Calu3 (cell line): ENCODE measurements around the gene IL1F10. TPM values are rescaled to one million over a fixed set of nuclear protein-coding genes. Genes with fewer than 3 reads are reported as not detected.

Experiments
- BruUV-seq: library from RNA; stranded (reverse); fragments of 400-500 nt; replicated peaks from 2 replicates; lab custom pipeline; 2021; lab: Mats Ljungman, UMichigan
- CTCF ChIA-PET: fragments of 300-600 bp; sonication (Branson Sonifier 250); formaldehyde crosslinking; loops from one replicate; lab custom pipeline; 2022; ENCODE audit warnings: antibody characterized with exemption; lab: Charles Lee
- DNase-seq: peaks from one replicate; pipeline ENCODE4 v3.0.0; 2022
- H3K27ac Mint-ChIP-seq: one replicate; pipeline ENCODE4 v1.8.0; 2022; ENCODE audit warnings: mixed read lengths; ENCODE audit not compliant: unreplicated experiment
- H3K27me3 Mint-ChIP-seq: one replicate; pipeline ENCODE4 v1.8.0; 2022; ENCODE audit warnings: mixed read lengths; ENCODE audit not compliant: unreplicated experiment
- H3K36me3 Mint-ChIP-seq: one replicate; pipeline ENCODE4 v1.8.0; 2022; ENCODE audit warnings: mild to moderate bottlenecking, moderate library complexity, mixed read lengths; ENCODE audit not compliant: insufficient read depth, unreplicated experiment
- H3K4me1 Mint-ChIP-seq: one replicate; pipeline ENCODE4 v1.8.0; 2022; ENCODE audit warnings: mild to moderate bottlenecking, low read depth, mixed read lengths; ENCODE audit not compliant: unreplicated experiment
- H3K4me3 Mint-ChIP-seq: one replicate; pipeline ENCODE4 v1.8.0; 2022; ENCODE audit warnings: mild to moderate bottlenecking, low read depth, moderate library complexity, mixed read lengths; ENCODE audit not compliant: unreplicated experiment
- H3K9me3 Mint-ChIP-seq: one replicate; pipeline ENCODE4 v1.8.0; 2022; ENCODE audit warnings: low read depth, mixed read lengths; ENCODE audit not compliant: unreplicated experiment
- intact Hi-C: fragments of 100-400 bp; cut with micrococcal nuclease; formaldehyde crosslinking; loops from one replicate; pipeline ENCODE4 v1.10.0; 2022; ENCODE audit not compliant: unreplicated experiment
- total RNA-seq: library from RNA; stranded (reverse); gene quantifications from 2 replicates; pipeline ENCODE4 v1.2.3, GENCODE V29; 2022
- TF ChIP-seq, protein P1 (sequence below): fragments of 200-600 bp; IDR thresholded peaks from one replicate; pipeline ENCODE4 v1.8.0; 2022; ENCODE audit warnings: antibody characterized with exemption; ENCODE audit not compliant: unreplicated experiment

The IL1F10 gene
- total RNA-seq, 1 experiment from 2014 or later: not detected

DNA sequence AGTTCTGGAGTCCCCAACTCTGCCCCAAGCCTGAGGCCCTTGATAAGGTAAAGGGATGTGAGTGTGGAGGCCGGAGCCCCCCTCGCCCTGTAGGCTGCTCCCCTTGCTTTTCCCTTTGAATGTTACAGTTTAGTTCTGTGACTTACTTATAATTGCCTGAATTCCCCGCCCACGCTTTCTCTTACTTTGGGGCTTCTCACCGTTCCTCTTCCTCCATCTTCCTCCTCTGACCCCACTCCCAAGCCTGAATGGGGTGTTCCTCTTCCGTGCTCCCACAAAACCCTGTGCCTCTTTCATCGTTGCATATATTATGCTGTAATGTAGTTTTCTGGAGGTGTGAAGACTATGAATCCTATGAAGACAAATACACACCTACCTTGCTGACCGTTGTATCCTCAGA lies 44.7 kb downstream of the IL1F10 start:
- CTCF ChIA-PET: no interaction called here
- no peak overlapping the region for H3K27ac Mint-ChIP-seq
- H3K4me3 Mint-ChIP-seq: no peak overlapping the region
- H3K4me1 Mint-ChIP-seq: peaks cover 7% of the 10 kb centered on the region
- no peak for DNase-seq
- intact Hi-C loops: no loop called here
- no peaks in the 10 kb centered on the region for H3K9me3 Mint-ChIP-seq
- peaks cover 2% of the 10 kb centered on the region for H3K36me3 Mint-ChIP-seq
- BruUV-seq: no TSS peak
- TF ChIP-seq, protein P1, sequence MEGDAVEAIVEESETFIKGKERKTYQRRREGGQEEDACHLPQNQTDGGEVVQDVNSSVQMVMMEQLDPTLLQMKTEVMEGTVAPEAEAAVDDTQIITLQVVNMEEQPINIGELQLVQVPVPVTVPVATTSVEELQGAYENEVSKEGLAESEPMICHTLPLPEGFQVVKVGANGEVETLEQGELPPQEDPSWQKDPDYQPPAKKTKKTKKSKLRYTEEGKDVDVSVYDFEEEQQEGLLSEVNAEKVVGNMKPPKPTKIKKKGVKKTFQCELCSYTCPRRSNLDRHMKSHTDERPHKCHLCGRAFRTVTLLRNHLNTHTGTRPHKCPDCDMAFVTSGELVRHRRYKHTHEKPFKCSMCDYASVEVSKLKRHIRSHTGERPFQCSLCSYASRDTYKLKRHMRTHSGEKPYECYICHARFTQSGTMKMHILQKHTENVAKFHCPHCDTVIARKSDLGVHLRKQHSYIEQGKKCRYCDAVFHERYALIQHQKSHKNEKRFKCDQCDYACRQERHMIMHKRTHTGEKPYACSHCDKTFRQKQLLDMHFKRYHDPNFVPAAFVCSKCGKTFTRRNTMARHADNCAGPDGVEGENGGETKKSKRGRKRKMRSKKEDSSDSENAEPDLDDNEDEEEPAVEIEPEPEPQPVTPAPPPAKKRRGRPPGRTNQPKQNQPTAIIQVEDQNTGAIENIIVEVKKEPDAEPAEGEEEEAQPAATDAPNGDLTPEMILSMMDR: no peak
- no peaks in the 10 kb centered on the region for H3K27me3 Mint-ChIP-seq

DNA sequence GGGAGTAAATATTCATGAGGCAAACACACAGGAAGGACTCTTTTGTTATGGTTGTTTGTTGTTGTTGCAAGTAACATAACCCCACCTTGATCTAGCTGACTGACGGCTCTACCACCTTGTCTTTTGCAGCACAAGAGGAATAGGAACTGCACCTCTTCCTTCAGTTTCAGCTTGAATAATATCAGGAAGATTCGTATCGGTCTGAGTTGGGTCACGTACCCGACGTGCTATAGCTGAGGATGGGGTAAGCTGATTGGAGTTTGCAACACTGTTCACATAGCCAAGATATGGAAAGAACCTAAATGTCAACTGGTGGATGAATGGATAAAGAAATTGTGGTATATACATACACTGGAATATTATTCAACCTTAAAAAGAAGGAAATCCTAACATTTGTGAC lies 45.1 kb downstream of the IL1F10 start:
- Mint-ChIP-seq H3K27me3 (no peaks in the 10 kb centered on the region), H3K4me3 (no peak overlapping the region), H3K9me3 (no peaks in the 10 kb centered on the region), H3K36me3 (peaks cover 6% of the 10 kb centered on the region), H3K27ac (no peak overlapping the region), H3K4me1 (peaks cover 11% of the 10 kb centered on the region)
- TF ChIP-seq, protein P1: no peak
- intact Hi-C loops: no loop called here
- CTCF ChIA-PET: no interaction called here
- DNase-seq: no peak
- BruUV-seq: no TSS peak

- no peak for DNase-seq
- no peak overlapping the region for H3K4me3 Mint-ChIP-seq
- TF ChIP-seq, protein P1: no peak
- H3K27me3 Mint-ChIP-seq: no peaks in the 10 kb centered on the region
- H3K36me3 Mint-ChIP-seq: peaks cover 11% of the 10 kb centered on the region
- H3K27ac Mint-ChIP-seq: no peak overlapping the region
- intact Hi-C loops: no loop called here
- H3K9me3 Mint-ChIP-seq: no peaks in the 10 kb centered on the region
- no TSS peak for BruUV-seq
- CTCF ChIA-PET: no interaction called here
- peaks cover 19% of the 10 kb centered on the region for H3K4me1 Mint-ChIP-seq
Measured at GRCh38 chr2:113113807-113114206, 46.0 kb downstream of the IL1F10 start.

DNA sequence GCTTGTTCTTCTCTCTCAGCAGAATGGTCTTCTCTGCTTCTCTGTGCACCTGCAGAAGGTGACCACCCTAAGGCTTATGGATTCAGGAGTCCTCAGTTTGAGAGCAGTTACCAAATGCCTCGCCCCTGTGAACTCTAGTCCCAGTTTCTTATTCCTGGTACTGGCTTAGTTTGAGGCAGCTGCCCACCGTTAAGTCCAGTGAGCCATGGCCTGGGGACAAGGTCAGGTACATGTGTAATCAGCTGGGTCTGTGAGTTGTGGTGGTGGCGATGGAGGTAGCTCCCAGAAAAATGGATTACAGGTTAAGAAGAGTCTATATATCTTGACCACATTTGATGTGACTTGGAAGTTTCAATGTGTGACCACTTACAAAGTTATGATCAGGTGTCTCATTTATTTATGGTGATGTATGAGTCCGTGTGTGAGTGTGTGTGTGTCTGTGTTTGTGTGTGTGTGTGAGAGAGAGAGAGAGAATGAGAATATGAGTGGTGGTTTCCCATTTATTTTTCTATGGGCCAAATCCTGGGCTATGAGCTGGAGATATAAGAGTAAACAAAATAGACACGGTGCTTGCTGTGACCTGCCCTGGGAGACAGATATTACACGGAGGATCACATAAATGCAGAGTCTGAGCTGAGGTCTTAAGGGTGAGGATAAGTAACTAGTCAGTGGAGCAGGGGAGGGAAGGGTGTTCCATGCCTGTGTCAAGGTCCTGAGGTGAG lies 46.6 kb downstream of the IL1F10 start:
- H3K9me3 Mint-ChIP-seq: no peaks in the 10 kb centered on the region
- CTCF ChIA-PET: no interaction called here
- intact Hi-C loops: no loop called here
- H3K36me3 Mint-ChIP-seq: peaks cover 11% of the 10 kb centered on the region
- BruUV-seq: no TSS peak
- H3K4me3 Mint-ChIP-seq: no peak overlapping the region
- peaks cover 21% of the 10 kb centered on the region for H3K4me1 Mint-ChIP-seq
- H3K27ac Mint-ChIP-seq: no peak overlapping the region
- H3K27me3 Mint-ChIP-seq: no peaks in the 10 kb centered on the region
- DNase-seq: no peak
- TF ChIP-seq, protein P1: no peak
